ENCODE results near the gene PXDN.

The PXDN gene

DNA sequence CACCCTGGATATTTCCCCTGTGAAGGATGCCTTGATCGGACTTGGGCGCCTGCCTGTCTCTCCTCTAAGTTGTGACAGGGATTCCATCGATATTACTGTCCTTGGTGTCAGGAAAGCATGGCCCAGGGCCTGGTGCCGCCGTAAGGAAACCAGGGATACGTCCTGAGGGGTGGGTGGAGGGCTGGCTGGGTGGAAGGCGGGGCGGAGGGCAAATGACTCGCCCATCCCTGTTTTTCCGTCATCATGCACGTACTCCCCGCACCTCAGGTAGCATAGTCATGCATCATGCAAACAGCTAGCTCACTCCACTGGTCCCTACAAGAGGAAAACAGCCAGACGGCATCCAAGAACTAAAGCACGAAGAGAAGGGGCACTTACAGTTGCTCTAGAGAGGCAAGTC lies 57.1 kb downstream of the PXDN start:
- H3K27ac ChIP-seq = no peak overlapping the region
- TF ChIP-seq, protein P1, sequence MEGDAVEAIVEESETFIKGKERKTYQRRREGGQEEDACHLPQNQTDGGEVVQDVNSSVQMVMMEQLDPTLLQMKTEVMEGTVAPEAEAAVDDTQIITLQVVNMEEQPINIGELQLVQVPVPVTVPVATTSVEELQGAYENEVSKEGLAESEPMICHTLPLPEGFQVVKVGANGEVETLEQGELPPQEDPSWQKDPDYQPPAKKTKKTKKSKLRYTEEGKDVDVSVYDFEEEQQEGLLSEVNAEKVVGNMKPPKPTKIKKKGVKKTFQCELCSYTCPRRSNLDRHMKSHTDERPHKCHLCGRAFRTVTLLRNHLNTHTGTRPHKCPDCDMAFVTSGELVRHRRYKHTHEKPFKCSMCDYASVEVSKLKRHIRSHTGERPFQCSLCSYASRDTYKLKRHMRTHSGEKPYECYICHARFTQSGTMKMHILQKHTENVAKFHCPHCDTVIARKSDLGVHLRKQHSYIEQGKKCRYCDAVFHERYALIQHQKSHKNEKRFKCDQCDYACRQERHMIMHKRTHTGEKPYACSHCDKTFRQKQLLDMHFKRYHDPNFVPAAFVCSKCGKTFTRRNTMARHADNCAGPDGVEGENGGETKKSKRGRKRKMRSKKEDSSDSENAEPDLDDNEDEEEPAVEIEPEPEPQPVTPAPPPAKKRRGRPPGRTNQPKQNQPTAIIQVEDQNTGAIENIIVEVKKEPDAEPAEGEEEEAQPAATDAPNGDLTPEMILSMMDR (IDR thresholded peaks at IDR 0.05) = no peak

DNA sequence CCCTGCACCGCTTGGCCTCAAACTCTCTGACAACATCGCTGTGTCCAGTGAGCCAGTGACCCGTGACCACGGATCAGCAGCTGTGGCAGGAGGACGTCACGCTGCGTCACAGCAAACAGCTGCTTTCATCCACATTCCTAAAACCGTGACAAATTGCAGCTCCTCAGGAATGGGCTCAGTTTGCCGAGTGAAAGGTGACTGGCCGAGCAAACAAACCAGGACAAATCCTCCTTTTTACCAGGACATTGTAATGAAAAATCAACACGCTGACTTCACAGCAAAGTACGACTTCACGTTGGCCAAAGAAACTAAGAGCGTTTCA lies 57.6 kb downstream of the PXDN start:
- Histone ChIP-seq H3K27ac (no peak overlapping the region), H3K36me3 (no peaks in the 10 kb centered on the region), H3K27me3 (no peaks in the 10 kb centered on the region)

More for the DNA sequence above, 57.1 kb downstream of the PXDN start:
- Histone ChIP-seq H3K9me3 (no peaks in the 10 kb centered on the region), H3K36me3 (no peaks in the 10 kb centered on the region), H3K4me1 (ENCODE audit: control insufficient read depth in 1 of 2, insufficient read depth in 1 of 2, low read depth in 1 of 2, low read length in 1 of 2) (no peaks in the 10 kb centered on the region), H3K27me3 (no peaks in the 10 kb centered on the region), H3K4me3 (ENCODE audit: low read depth in 1 of 2, low read length in 1 of 2) (no peak overlapping the region)

DNA sequence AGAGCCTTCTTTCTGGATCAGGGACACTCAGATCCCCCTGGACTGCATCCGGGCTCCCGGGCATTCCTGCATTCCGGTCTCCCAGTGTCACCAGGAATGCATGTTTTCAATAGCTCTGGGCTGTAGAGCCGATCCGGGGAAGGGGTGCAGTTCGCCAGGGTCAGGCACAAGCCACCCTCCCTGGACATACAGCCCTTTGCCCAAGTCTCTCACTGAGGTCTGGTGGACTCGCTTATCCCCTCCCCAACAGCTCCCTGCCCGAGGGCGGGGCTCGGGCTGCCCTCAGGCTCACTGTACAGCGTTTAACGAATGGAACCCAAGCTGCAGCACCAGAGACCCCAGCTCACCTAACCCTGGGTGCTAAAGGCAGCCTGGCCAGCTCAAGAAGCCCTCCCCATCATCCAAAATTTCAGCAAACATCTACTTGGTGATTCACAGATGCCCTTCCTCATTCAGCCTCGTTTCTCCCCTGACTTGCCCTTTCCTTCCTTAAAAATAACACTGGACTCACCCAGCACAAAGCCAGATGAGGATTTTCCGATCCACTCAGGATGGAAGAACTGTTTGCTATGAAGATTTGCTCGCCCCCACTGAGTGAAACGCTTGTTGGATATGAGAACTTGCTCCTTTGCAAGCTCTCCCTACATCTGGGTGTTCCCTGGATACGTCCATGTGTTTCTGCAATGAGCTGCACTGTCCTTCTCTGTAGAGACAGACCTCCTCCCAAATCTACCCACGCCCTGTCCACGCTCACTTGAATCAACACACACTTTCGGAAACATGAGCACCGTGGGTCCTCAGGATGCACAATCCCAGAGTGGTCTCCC lies 58.1 kb downstream of the PXDN start:
- Histone ChIP-seq H3K27ac (no peak overlapping the region), H3K27me3 (no peaks in the 10 kb centered on the region), H3K36me3 (no peaks in the 10 kb centered on the region), H3K4me1 (ENCODE audit: control insufficient read depth in 1 of 2, insufficient read depth in 1 of 2, low read depth in 1 of 2, low read length in 1 of 2) (no peaks in the 10 kb centered on the region), H3K9me3 (no peaks in the 10 kb centered on the region), H3K4me3 (ENCODE audit: low read depth in 1 of 2, low read length in 1 of 2) (no peak overlapping the region)
- TF ChIP-seq, protein P1 (IDR thresholded peaks at IDR 0.05) = no peak

More for the DNA sequence above, 57.6 kb downstream of the PXDN start:
- Histone ChIP-seq H3K4me3 (ENCODE audit: low read depth in 1 of 2, low read length in 1 of 2) (no peak overlapping the region), H3K9me3 (no peaks in the 10 kb centered on the region), H3K4me1 (ENCODE audit: control insufficient read depth in 1 of 2, insufficient read depth in 1 of 2, low read depth in 1 of 2, low read length in 1 of 2) (no peaks in the 10 kb centered on the region)
- TF ChIP-seq, protein P1 (IDR thresholded peaks at IDR 0.05) = no peak

DNA sequence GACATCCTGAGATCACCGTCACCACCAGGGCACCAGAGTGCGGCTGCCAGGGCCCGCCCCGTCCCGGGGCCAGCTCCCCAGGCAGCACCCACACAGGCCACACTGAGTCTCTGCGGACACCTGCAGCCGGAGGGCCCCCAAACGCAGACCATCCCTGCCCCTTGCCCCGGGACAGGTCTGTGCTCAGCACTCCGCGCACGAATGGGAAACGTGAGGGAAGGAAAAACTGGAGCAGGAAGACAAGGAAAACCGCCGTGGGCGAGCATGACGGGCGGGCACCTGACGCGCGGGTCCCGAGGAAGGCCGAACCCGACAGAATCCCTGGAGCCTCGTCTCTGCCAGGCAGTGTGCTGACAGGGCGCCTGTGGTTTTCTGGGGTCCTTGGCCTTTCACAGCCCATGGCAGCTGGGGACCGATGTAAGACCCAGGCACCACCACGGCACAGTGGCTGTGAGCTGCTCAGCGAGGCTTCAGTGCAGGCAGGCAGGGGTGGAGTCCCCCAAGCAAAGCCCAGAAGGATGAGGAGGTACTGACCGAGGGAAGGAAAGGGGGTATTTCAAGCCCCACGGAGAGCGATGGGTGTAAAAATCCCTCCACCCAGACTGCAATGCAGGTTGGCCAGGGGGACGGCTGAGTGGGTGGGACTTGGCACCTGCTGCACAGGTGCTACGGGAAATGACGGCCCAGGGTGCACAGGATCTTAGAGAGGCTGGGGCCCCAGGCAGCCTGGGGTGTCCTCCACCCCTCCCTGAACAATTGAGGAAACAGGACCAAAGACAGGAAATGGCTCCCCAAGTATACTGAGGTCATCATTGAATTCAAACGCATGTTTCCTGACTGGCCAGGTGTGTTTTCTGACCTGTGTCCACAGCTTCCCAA lies 59.0 kb downstream of the PXDN start:
- Histone ChIP-seq H3K9me3 (no peaks in the 10 kb centered on the region), H3K27me3 (no peaks in the 10 kb centered on the region), H3K4me3 (ENCODE audit: low read depth in 1 of 2, low read length in 1 of 2) (no peak overlapping the region), H3K4me1 (ENCODE audit: control insufficient read depth in 1 of 2, insufficient read depth in 1 of 2, low read depth in 1 of 2, low read length in 1 of 2) (no peaks in the 10 kb centered on the region), H3K36me3 (no peaks in the 10 kb centered on the region), H3K27ac (no peak overlapping the region)
- TF ChIP-seq, protein P1 (IDR thresholded peaks at IDR 0.05) = no peak

DNA sequence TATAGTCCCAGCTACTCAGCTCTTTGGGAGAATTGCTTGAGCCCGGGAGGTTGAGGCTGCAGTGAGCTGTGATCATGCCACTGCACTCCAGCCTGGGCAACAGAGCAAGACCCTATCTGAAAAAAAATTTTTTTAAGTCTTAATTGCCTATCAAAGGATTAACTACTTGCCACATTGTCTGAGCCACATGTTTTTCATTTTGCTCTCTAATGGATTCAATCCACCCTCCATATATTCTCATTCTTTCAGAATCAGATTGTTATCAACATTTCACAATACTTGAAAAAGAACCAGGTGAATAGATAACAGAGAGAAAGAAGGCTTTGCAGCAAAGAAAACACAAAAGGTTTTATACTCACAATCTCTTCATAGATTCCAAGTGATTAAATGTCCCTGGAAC lies 61.0 kb downstream of the PXDN start:
- H3K4me1 ChIP-seq (ENCODE audit: control insufficient read depth in 1 of 2, insufficient read depth in 1 of 2, low read depth in 1 of 2, low read length in 1 of 2) = no peaks in the 10 kb centered on the region
- no peaks in the 10 kb centered on the region for H3K36me3 ChIP-seq
- TF ChIP-seq, protein P1 (IDR thresholded peaks at IDR 0.05) = no peak

More for the DNA sequence above, 61.0 kb downstream of the PXDN start:
- H3K4me3 ChIP-seq (ENCODE audit: low read depth in 1 of 2, low read length in 1 of 2) = no peak overlapping the region
- no peaks in the 10 kb centered on the region for H3K9me3 ChIP-seq
- no peak overlapping the region for H3K27ac ChIP-seq
- no peaks in the 10 kb centered on the region for H3K27me3 ChIP-seq

All from neutrophil (primary cell).